Measurements from ENCODE around the gene OR2C3.

DNA sequence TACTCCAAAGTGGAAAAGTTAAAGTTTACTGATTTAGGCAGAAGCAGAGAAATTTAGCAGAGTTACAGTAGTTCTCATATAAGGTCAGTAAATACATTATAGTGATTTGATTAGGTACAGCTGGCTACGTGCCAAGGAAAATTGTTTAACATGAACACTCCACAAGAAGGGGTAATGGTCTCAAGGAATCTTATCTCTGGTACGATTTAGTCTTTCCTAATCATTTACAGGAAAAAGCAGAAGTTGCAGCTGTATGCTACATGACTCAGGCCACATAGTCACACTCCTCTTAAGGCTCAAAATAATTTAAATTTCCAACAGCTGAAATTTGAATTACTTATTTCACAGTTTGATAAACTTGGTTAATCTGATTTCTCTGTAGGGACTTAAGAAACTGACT lies 41.5 kb downstream of the OR2C3 start:
- TF ChIP-seq, protein P1, sequence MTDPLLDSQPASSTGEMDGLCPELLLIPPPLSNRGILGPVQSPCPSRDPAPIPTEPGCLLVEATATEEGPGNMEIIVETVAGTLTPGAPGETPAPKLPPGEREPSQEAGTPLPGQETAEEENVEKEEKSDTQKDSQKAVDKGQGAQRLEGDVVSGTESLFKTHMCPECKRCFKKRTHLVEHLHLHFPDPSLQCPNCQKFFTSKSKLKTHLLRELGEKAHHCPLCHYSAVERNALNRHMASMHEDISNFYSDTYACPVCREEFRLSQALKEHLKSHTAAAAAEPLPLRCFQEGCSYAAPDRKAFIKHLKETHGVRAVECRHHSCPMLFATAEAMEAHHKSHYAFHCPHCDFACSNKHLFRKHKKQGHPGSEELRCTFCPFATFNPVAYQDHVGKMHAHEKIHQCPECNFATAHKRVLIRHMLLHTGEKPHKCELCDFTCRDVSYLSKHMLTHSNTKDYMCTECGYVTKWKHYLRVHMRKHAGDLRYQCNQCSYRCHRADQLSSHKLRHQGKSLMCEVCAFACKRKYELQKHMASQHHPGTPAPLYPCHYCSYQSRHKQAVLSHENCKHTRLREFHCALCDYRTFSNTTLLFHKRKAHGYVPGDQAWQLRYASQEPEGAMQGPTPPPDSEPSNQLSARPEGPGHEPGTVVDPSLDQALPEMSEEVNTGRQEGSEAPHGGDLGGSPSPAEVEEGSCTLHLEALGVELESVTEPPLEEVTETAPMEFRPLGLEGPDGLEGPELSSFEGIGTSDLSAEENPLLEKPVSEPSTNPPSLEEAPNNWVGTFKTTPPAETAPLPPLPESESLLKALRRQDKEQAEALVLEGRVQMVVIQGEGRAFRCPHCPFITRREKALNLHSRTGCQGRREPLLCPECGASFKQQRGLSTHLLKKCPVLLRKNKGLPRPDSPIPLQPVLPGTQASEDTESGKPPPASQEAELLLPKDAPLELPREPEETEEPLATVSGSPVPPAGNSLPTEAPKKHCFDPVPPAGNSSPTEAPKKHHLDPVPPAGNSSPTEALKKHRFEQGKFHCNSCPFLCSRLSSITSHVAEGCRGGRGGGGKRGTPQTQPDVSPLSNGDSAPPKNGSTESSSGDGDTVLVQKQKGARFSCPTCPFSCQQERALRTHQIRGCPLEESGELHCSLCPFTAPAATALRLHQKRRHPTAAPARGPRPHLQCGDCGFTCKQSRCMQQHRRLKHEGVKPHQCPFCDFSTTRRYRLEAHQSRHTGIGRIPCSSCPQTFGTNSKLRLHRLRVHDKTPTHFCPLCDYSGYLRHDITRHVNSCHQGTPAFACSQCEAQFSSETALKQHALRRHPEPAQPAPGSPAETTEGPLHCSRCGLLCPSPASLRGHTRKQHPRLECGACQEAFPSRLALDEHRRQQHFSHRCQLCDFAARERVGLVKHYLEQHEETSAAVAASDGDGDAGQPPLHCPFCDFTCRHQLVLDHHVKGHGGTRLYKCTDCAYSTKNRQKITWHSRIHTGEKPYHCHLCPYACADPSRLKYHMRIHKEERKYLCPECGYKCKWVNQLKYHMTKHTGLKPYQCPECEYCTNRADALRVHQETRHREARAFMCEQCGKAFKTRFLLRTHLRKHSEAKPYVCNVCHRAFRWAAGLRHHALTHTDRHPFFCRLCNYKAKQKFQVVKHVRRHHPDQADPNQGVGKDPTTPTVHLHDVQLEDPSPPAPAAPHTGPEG (CRISPR knock-in tag; IDR thresholded peaks at IDR 0.05), result no peak
- TF ChIP-seq, protein P2, sequence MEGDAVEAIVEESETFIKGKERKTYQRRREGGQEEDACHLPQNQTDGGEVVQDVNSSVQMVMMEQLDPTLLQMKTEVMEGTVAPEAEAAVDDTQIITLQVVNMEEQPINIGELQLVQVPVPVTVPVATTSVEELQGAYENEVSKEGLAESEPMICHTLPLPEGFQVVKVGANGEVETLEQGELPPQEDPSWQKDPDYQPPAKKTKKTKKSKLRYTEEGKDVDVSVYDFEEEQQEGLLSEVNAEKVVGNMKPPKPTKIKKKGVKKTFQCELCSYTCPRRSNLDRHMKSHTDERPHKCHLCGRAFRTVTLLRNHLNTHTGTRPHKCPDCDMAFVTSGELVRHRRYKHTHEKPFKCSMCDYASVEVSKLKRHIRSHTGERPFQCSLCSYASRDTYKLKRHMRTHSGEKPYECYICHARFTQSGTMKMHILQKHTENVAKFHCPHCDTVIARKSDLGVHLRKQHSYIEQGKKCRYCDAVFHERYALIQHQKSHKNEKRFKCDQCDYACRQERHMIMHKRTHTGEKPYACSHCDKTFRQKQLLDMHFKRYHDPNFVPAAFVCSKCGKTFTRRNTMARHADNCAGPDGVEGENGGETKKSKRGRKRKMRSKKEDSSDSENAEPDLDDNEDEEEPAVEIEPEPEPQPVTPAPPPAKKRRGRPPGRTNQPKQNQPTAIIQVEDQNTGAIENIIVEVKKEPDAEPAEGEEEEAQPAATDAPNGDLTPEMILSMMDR (CRISPR knock-in tag; IDR thresholded peaks at IDR 0.05), result no peak
- no peak for TF ChIP-seq SP1 (IDR thresholded peaks at IDR 0.05)
- no peak for TF ChIP-seq SP1 (CRISPR knock-in tag; IDR thresholded peaks at IDR 0.05)
- no peak for TF ChIP-seq ZFX (CRISPR knock-in tag; IDR thresholded peaks at IDR 0.05; ENCODE audit: low read depth)
- TF ChIP-seq, protein P3, sequence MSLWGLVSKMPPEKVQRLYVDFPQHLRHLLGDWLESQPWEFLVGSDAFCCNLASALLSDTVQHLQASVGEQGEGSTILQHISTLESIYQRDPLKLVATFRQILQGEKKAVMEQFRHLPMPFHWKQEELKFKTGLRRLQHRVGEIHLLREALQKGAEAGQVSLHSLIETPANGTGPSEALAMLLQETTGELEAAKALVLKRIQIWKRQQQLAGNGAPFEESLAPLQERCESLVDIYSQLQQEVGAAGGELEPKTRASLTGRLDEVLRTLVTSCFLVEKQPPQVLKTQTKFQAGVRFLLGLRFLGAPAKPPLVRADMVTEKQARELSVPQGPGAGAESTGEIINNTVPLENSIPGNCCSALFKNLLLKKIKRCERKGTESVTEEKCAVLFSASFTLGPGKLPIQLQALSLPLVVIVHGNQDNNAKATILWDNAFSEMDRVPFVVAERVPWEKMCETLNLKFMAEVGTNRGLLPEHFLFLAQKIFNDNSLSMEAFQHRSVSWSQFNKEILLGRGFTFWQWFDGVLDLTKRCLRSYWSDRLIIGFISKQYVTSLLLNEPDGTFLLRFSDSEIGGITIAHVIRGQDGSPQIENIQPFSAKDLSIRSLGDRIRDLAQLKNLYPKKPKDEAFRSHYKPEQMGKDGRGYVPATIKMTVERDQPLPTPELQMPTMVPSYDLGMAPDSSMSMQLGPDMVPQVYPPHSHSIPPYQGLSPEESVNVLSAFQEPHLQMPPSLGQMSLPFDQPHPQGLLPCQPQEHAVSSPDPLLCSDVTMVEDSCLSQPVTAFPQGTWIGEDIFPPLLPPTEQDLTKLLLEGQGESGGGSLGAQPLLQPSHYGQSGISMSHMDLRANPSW (CRISPR knock-in tag; IDR thresholded peaks at IDR 0.05; ENCODE audit: borderline replicate concordance), result no peak
- TF ChIP-seq, protein P4, sequence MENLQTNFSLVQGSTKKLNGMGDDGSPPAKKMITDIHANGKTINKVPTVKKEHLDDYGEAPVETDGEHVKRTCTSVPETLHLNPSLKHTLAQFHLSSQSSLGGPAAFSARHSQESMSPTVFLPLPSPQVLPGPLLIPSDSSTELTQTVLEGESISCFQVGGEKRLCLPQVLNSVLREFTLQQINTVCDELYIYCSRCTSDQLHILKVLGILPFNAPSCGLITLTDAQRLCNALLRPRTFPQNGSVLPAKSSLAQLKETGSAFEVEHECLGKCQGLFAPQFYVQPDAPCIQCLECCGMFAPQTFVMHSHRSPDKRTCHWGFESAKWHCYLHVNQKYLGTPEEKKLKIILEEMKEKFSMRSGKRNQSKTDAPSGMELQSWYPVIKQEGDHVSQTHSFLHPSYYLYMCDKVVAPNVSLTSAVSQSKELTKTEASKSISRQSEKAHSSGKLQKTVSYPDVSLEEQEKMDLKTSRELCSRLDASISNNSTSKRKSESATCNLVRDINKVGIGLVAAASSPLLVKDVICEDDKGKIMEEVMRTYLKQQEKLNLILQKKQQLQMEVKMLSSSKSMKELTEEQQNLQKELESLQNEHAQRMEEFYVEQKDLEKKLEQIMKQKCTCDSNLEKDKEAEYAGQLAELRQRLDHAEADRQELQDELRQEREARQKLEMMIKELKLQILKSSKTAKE (CRISPR knock-in tag; IDR thresholded peaks at IDR 0.05; ENCODE audit: borderline replicate concordance), result no peak
- TF ChIP-seq MAZ (IDR thresholded peaks at IDR 0.05; ENCODE audit: borderline replicate concordance, low read depth, low read length), result no peak
- TF ChIP-seq MAZ (CRISPR knock-in tag; IDR thresholded peaks at IDR 0.05; ENCODE audit: low read depth), result no peak
- TF ChIP-seq, protein P5, sequence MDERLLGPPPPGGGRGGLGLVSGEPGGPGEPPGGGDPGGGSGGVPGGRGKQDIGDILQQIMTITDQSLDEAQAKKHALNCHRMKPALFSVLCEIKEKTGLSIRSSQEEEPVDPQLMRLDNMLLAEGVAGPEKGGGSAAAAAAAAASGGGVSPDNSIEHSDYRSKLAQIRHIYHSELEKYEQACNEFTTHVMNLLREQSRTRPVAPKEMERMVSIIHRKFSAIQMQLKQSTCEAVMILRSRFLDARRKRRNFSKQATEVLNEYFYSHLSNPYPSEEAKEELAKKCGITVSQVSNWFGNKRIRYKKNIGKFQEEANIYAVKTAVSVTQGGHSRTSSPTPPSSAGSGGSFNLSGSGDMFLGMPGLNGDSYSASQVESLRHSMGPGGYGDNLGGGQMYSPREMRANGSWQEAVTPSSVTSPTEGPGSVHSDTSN (CRISPR knock-in tag; IDR thresholded peaks at IDR 0.05), result no peak
- TF ChIP-seq EP300 (IDR thresholded peaks at IDR 0.05; ENCODE audit: low read depth in 2 of 2, low read length in 2 of 2), result no peak
- no peak for TF ChIP-seq EP300 (CRISPR knock-in tag; IDR thresholded peaks at IDR 0.05; ENCODE audit: borderline replicate concordance)
- TF ChIP-seq ZZZ3 (CRISPR knock-in tag; IDR thresholded peaks at IDR 0.05; ENCODE audit: borderline replicate concordance), result no peak
- TF ChIP-seq, protein P6, sequence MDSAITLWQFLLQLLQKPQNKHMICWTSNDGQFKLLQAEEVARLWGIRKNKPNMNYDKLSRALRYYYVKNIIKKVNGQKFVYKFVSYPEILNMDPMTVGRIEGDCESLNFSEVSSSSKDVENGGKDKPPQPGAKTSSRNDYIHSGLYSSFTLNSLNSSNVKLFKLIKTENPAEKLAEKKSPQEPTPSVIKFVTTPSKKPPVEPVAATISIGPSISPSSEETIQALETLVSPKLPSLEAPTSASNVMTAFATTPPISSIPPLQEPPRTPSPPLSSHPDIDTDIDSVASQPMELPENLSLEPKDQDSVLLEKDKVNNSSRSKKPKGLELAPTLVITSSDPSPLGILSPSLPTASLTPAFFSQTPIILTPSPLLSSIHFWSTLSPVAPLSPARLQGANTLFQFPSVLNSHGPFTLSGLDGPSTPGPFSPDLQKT (CRISPR knock-in tag; IDR thresholded peaks at IDR 0.05; ENCODE audit: borderline replicate concordance), result no peak
- TF ChIP-seq, protein P7, sequence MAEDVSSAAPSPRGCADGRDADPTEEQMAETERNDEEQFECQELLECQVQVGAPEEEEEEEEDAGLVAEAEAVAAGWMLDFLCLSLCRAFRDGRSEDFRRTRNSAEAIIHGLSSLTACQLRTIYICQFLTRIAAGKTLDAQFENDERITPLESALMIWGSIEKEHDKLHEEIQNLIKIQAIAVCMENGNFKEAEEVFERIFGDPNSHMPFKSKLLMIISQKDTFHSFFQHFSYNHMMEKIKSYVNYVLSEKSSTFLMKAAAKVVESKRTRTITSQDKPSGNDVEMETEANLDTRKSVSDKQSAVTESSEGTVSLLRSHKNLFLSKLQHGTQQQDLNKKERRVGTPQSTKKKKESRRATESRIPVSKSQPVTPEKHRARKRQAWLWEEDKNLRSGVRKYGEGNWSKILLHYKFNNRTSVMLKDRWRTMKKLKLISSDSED (CRISPR knock-in tag; IDR thresholded peaks at IDR 0.05), result no peak
- TF ChIP-seq, protein P8, sequence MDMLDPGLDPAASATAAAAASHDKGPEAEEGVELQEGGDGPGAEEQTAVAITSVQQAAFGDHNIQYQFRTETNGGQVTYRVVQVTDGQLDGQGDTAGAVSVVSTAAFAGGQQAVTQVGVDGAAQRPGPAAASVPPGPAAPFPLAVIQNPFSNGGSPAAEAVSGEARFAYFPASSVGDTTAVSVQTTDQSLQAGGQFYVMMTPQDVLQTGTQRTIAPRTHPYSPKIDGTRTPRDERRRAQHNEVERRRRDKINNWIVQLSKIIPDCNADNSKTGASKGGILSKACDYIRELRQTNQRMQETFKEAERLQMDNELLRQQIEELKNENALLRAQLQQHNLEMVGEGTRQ (IDR thresholded peaks at IDR 0.05; ENCODE audit: low read depth, low read length), result no peak
- TF ChIP-seq, protein P8 (CRISPR knock-in tag; IDR thresholded peaks at IDR 0.05; ENCODE audit: borderline replicate concordance), result no peak

Measured in HepG2 (cell line).